H7 (cell line): ENCODE measurements around the gene HNRNPF. TPM values are rescaled to one million over a fixed set of nuclear protein-coding genes. Genes with fewer than 3 reads are reported as not detected.

Source experiments
- DNase-seq: peaks from one replicate; pipeline ENCODE4 v3.0.0; 2012
- H3K27me3 ChIP-seq: 2 replicates; pipeline ENCODE4 v1.6.0; 2011; ENCODE audit warnings: mild to moderate bottlenecking, low read length; ENCODE audit not compliant: control insufficient read depth, insufficient read depth
- H3K36me3 ChIP-seq: replicated peaks from 2 replicates; pipeline ENCODE4 v1.5.1; 2011; ENCODE audit warnings: low read length; ENCODE audit not compliant: control insufficient read depth, insufficient read depth
- H3K4me3 ChIP-seq: 2 replicates; pipeline ENCODE4 v1.5.1; 2011; ENCODE audit warnings: low read depth, mild to moderate bottlenecking, control low read depth, low read length, moderate library complexity; ENCODE audit not compliant: insufficient read depth
- total RNA-seq: library from RNA; depleted of rRNA; stranded (reverse); fragments of >200 nt; shearing (Covaris generic); gene quantifications from 2 replicates; pipeline ENCODE4 v1.2.3, GENCODE V29; 2014

Gene HNRNPF
- total RNA-seq, 1 experiment from 2014 or later = 328 TPM

DNA sequence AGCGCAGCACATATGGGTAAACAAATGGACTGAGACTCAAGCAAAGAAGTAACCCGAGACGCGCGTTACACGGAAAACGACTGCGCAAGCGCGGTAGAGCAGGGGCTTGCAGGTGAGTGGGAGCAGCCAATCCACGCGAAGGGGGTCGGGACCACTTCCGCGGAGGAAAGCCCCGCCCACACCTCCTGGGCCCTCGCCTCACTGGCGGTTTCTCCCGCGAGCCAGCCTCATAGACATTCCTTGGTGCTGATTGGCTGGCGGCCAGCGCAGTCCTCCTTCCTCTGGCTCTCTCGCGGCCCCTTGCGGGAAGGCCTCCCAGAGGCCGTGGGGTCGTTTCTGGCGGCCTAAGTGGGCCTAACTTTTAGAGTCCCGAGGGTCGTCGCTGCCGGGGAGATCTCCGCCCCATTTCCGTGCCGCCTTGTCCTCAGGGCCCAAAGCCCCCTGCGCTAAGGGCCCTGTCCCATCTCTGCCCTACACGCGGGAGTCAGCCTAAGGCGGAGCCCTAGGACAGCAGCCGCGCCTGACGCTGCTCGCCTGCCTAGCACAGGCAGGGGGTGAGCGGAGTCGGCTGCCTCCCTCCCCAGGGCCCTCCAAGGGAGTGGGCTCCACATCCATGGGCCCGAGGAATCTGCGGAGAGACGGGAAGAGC lies 46.7 kb downstream of the HNRNPF start:
- Histone ChIP-seq H3K27me3 (no peaks in the 10 kb centered on the region), H3K4me3 (peak overlapping the region; percentile 54), H3K36me3 (no peaks in the 10 kb centered on the region)
- peak; percentile 94 for DNase-seq

- Histone ChIP-seq H3K27me3 (no peaks in the 10 kb centered on the region), H3K4me3 (peak overlapping the region; percentile 54), H3K36me3 (no peaks in the 10 kb centered on the region)
- no peak for DNase-seq
Measured at GRCh38 chr10:43361547-43362190, 47.3 kb downstream of the HNRNPF start.

- no peak overlapping the region for H3K4me3 ChIP-seq
- H3K36me3 ChIP-seq = no peaks in the 10 kb centered on the region
- no peaks in the 10 kb centered on the region for H3K27me3 ChIP-seq
- DNase-seq = no peak
Measured at GRCh38 chr10:43360086-43360485, 48.9 kb downstream of the HNRNPF start.

- H3K4me3 ChIP-seq = no peak overlapping the region
- no peaks in the 10 kb centered on the region for H3K36me3 ChIP-seq
- no peaks in the 10 kb centered on the region for H3K27me3 ChIP-seq
- DNase-seq = no peak
Measured at GRCh38 chr10:43355749-43356371, 53.1 kb downstream of the HNRNPF start.

GRCh38 chr10:43354879-43355380 lies 54.1 kb downstream of the HNRNPF start:
- no peak overlapping the region for H3K4me3 ChIP-seq
- peak; percentile 22 for DNase-seq

DNA sequence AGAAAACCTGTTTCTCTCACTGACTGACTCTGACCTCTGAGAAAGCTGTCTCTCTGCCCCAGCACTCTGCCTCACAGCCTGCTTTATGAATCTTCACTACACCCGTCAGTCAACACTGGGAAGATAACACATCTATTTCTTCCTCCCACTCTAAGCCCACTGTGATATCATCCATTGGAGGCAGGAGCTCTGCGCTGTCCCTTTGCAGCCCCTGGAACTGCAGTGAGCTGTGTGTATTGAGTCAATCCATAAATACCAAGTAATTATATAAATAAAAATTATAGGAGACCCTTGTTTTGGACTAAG lies 54.7 kb downstream of the HNRNPF start:
- H3K4me3 ChIP-seq = no peak overlapping the region
- peak; percentile 23 for DNase-seq
- H3K27me3 ChIP-seq = no peaks in the 10 kb centered on the region
- no peaks in the 10 kb centered on the region for H3K36me3 ChIP-seq

More at GRCh38 chr10:43354879-43355380, 54.1 kb downstream of the HNRNPF start:
- Histone ChIP-seq H3K36me3 (no peaks in the 10 kb centered on the region), H3K27me3 (no peaks in the 10 kb centered on the region)

- H3K4me3 ChIP-seq = no peak overlapping the region
- no peaks in the 10 kb centered on the region for H3K36me3 ChIP-seq
- H3K27me3 ChIP-seq = no peaks in the 10 kb centered on the region
- peak; percentile 27 for DNase-seq
Measured at GRCh38 chr10:43353495-43354329, 55.3 kb downstream of the HNRNPF start.

- Histone ChIP-seq H3K36me3 (no peaks in the 10 kb centered on the region), H3K27me3 (no peaks in the 10 kb centered on the region), H3K4me3 (no peak overlapping the region)
- peak; percentile 45 for DNase-seq
Measured at GRCh38 chr10:43352951-43353350, 56.0 kb downstream of the HNRNPF start.

DNA sequence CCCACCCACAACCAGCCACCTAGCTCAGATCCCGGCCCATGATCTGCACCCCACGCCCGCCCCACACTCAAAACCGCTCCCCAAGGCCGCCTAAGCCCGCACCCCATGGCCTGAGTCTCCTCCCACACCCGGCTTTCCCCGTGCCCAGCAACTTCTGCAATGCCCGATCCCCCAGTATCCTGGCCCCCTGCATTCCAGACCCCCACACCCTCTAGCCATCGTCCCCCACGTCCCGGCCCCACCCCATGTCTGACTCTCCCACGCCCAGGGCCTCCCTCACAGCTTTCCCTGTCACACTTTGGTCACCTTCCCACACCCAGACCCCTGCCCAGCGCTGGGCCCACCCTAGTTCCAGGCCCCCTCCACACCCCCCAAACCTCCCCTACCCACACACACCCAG lies 57.7 kb downstream of the HNRNPF start:
- H3K4me3 ChIP-seq = no peak overlapping the region
- H3K36me3 ChIP-seq = no peaks in the 10 kb centered on the region
- H3K27me3 ChIP-seq = no peaks in the 10 kb centered on the region
- DNase-seq = no peak

GRCh38 chr10:43350686-43351085 lies 58.3 kb downstream of the HNRNPF start:
- DNase-seq = peak; percentile 41
- no peak overlapping the region for H3K4me3 ChIP-seq
- H3K27me3 ChIP-seq = no peaks in the 10 kb centered on the region
- H3K36me3 ChIP-seq = no peaks in the 10 kb centered on the region

DNA sequence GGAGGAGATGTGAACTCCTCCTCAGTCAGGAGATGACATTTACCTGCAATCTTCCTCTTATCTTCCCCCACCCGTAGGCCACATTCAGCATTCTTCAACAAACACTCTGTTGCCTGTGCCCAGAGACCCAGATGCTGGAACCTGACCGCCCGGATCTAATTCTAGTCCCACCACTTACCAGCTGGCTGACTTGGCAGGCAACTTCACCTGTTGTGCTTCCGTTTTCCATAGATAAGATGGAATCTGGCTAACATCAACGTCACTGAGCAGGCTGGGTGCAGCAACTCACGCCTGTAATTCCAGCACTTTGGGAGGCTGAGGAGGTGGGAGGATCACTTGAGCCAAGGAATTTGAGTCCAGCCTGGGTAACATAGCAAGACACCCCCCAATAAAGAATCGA lies 58.8 kb downstream of the HNRNPF start:
- Histone ChIP-seq H3K27me3 (no peaks in the 10 kb centered on the region), H3K36me3 (no peaks in the 10 kb centered on the region), H3K4me3 (no peak overlapping the region)
- peak; percentile 10 for DNase-seq

DNA sequence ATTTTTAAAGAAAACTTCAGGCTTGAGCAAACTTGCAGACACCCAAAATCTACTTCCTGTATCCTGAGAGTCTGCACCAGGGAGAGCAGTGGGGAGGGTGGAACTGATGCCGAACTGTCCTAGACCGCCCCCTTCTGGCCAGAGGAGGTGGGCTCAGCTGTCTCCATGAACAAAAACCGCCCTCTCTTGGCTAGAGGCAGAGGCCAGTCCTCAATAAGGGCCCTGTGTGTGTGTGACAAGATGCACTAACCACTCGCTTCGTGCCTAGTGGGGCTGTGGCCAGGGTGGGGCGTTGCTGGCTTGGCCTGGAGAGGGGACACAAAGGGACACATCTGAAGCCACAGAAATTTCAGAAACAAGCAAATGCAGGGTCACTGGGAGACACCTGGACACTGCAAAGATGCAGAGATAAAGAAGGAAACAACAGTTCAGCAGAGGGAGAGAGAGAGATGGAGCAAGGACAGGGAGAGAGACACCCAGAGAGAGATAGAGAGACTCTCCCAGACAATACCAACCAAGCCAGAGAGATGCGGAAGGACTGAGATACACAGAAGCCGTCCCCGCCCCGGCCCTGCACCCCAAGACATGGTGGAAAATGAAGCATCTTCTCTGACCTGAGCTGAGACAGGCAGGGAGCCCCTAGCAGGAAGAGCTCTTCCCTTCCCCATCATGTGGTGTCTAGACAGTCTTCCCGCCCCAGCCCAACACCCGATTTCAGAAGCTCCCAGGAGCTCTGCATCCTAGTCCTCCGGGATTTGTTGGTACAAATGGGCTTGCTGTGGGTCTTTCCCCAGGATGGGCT lies 60.3 kb downstream of the HNRNPF start:
- Histone ChIP-seq H3K27me3 (no peaks in the 10 kb centered on the region), H3K36me3 (no peaks in the 10 kb centered on the region), H3K4me3 (no peak overlapping the region)
- DNase-seq = peak; percentile 96

DNA sequence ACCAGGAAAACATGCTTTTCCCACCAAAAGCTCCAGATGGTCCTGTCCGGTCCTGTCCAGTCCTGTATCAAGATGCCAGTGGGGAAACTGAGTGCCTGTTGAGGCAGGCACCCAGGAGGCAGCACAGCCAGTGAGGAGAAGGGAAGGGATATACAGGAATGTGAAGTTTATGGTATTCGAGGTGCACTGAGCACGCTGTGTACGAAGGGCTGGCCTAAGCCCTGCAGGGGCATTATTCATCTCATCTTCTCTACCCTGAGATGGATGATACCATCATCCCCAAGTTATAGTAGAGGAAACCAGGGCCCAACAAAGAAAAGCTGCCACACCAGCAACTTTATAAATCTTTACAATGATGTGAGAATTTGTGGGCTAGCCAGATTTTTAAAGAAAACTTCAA lies 61.0 kb downstream of the HNRNPF start:
- Histone ChIP-seq H3K4me3 (no peak overlapping the region), H3K27me3 (no peaks in the 10 kb centered on the region), H3K36me3 (no peaks in the 10 kb centered on the region)
- DNase-seq = peak; percentile 26

- H3K27me3 ChIP-seq = no peaks in the 10 kb centered on the region; the same call in 1 of the 2 replicates
- no peaks in the 10 kb centered on the region for H3K36me3 ChIP-seq
- no peak for DNase-seq
- H3K4me3 ChIP-seq = no peak overlapping the region
Measured at GRCh38 chr10:43344051-43344450, 64.9 kb downstream of the HNRNPF start.
